Sigmoid colon (tissue), 7 donors: ENCODE results near the gene SYT17. TPM values are rescaled to one million over a fixed set of nuclear protein-coding genes. Genes with fewer than 3 reads are reported as not detected.

Experiments
- DNase-seq: peaks from one replicate; pipeline ENCODE4 v3.0.0-alpha.2; 2019
- H3K27ac ChIP-seq, 4 donors: fragments of 200-600 bp; sonication (generic); one replicate each; pipeline ENCODE4 v1.5.1; 2016 to 2019; ENCODE audit warnings: mild to moderate bottlenecking in 1 of 4
- H3K27me3 ChIP-seq, 3 donors: fragments of 200-600 bp; sonication (generic); one replicate each; pipeline ENCODE4 v1.5.1; 2019; ENCODE audit warnings: mild to moderate bottlenecking in 1 of 3
- H3K36me3 ChIP-seq, 4 donors: fragments of 200-600 bp; sonication (generic); one replicate each; pipeline ENCODE4 v1.5.1; 2016 to 2019
- H3K4me1 ChIP-seq, 4 donors: fragments of 200-600 bp; sonication (generic); one replicate each; pipeline ENCODE4 v1.5.1; 2017 to 2019
- H3K4me3 ChIP-seq, 4 donors: fragments of 200-600 bp; sonication (generic); one replicate each; pipeline ENCODE4 v1.5.1; 2017 to 2019; ENCODE audit warnings: mild to moderate bottlenecking in 2 of 4, moderate library complexity in 1 of 4
- H3K9me3 ChIP-seq, 4 donors: fragments of 200-600 bp in 3 of 4; sonication (generic) in 3 of 4; one replicate each; pipeline versions ENCODE4 v1.5.1 to v1.6.1; 2013 to 2019
- CTCF ChIP-seq, 4 experiments: fragments of 450-650 bp in 3 of 4; fragments of 200-600 bp in 1 of 4; IDR thresholded peaks; one replicate each; pipeline ENCODE4 v1.5.1; 2016 to 2019; ENCODE audit warnings: antibody characterized with exemption in 4 of 4, mild to moderate bottlenecking in 3 of 4, moderate library complexity in 2 of 4
- EP300 ChIP-seq, 4 donors: sonication (generic); formaldehyde crosslinking; IDR thresholded peaks; one replicate each; pipeline ENCODE4 v1.6.1; 2017; ENCODE audit warnings: antibody characterized with exemption in 4 of 4
- POLR2A ChIP-seq, 2 donors: fragments of 450-650 bp; IDR thresholded peaks; one replicate each; pipeline ENCODE4 v1.6.1; 2016; ENCODE audit warnings: antibody characterized with exemption in 2 of 2, mild to moderate bottlenecking in 2 of 2, moderate library complexity in 2 of 2
- POLR2AphosphoS5 ChIP-seq, 4 donors: sonication (generic); formaldehyde crosslinking; IDR thresholded peaks; one replicate each; pipeline ENCODE4 v1.6.1; 2017; ENCODE audit warnings: antibody characterized with exemption in 4 of 4
- WGBS, 2 donors: extraction: QIAGEN DNeasy Blood & Tissue Kit; methylation state at CpG; one replicate each; pipeline ENCODE4 v1.1.7; 2013; 5-methylcytosine and 5-hydroxymethylcytosine counted together
- intact Hi-C: fragments of 100-400 bp; cut with DNase I; formaldehyde crosslinking; loops from one replicate; pipeline ENCODE4 v1.15.1; 2023
- polyA plus RNA-seq, 3 donors: library from polyadenylated mRNA; stranded (reverse); fragments of 200-250 nt; gene quantifications; one replicate each; pipeline ENCODE4 v1.2.3, GENCODE V29; 2013
- total RNA-seq, 4 donors: library from RNA; depleted of rRNA; stranded (reverse); fragments of >200 nt; gene quantifications; one replicate each; pipeline ENCODE4 v1.1.0, GENCODE V29; 2016
- donor health status: healthy with polysubstance abuse.
- donor health status: Bipolar disorder and iron deficiency.
- donor health status: healthy.

SYT17 gene
- total and polyA plus RNA-seq, 7 donors = 0.68 to 7.6 (median 2.2) TPM

DNA sequence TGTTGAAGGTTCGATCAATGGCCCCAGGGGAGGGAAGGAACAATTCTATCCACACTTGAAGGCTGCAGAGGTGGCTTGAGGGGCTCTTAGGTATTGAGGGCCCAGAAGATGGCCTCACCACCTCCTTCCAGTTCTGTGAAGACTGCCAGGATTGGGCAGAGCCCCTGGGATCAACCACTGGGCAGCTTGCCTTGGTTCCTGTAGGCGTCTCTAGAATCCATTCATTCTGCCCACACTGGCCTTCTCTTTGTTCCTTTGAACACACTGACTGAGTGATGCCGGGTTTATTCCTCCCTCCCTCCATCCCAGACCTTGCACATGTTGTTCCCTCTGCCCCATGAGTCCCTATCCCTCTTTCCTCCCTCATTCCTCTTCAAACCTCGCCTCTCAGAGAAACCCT lies 50.5 kb downstream of the SYT17 start:
- Histone ChIP-seq H3K36me3 (no peaks in the 10 kb centered on the region), H3K4me3 (no peak overlapping the region), H3K4me1 (no peaks in the 10 kb centered on the region), H3K27me3 (no peaks in the 10 kb centered on the region), H3K9me3 (no peaks in the 10 kb centered on the region), H3K27ac (no peak overlapping the region)
- intact Hi-C loops = no loop called here
- TF ChIP-seq POLR2A (IDR thresholded peaks at IDR 0.05) (no peak), POLR2AphosphoS5 (IDR thresholded peaks at IDR 0.05) (no peak), EP300 (IDR thresholded peaks at IDR 0.05) (no peak), CTCF (IDR thresholded peaks at IDR 0.05) (no peak)
- no peak for DNase-seq
- 81 to 87% methylated on average over 4 of the region's 4 CpGs for WGBS, 2 donors

- no peak overlapping the region for H3K27ac ChIP-seq
- H3K4me3 ChIP-seq = no peak overlapping the region
- WGBS, 2 donors = 96% methylated on average over 2 of the region's 2 CpGs
- H3K27me3 ChIP-seq = no peaks in the 10 kb centered on the region
- no peak for TF ChIP-seq CTCF (IDR thresholded peaks at IDR 0.05)
- TF ChIP-seq POLR2A (IDR thresholded peaks at IDR 0.05) = no peak
- TF ChIP-seq POLR2AphosphoS5 (IDR thresholded peaks at IDR 0.05) = no peak
- no peak for TF ChIP-seq EP300 (IDR thresholded peaks at IDR 0.05)
- no peak for DNase-seq
- H3K36me3 ChIP-seq = no peaks in the 10 kb centered on the region
- H3K9me3 ChIP-seq = no peaks in the 10 kb centered on the region
- intact Hi-C loops = no loop called here
- H3K4me1 ChIP-seq = no peaks in the 10 kb centered on the region
These were observed 51.8 kb downstream of the SYT17 start for GRCh38 chr16:19219836-19220235.

GRCh38 chr16:19223235-19224170 lies 55.5 kb downstream of the SYT17 start:
- Histone ChIP-seq H3K27me3 (no peaks in the 10 kb centered on the region), H3K36me3 (no peaks in the 10 kb centered on the region), H3K4me1 (peaks cover 0 to 20% (median 16%) of the 10 kb centered on the region in 4 donors), H3K4me3 (no peak overlapping the region), H3K27ac (no peak overlapping the region), H3K9me3 (no peaks in the 10 kb centered on the region)
- intact Hi-C loops = no loop called here
- WGBS, 2 donors = 39 to 59% methylated on average over 8 of the region's 8 CpGs
- TF ChIP-seq EP300 (IDR thresholded peaks at IDR 0.05) (no peak), POLR2AphosphoS5 (IDR thresholded peaks at IDR 0.05) (no peak), CTCF (IDR thresholded peaks at IDR 0.05) (peak in 2 of 4 experiments; percentile 26 to 34), POLR2A (IDR thresholded peaks at IDR 0.05) (no peak)
- DNase-seq = no peak

GRCh38 chr16:19225651-19226050 lies 57.6 kb downstream of the SYT17 start:
- no peak overlapping the region for H3K27ac ChIP-seq
- DNase-seq = no peak
- H3K4me1 ChIP-seq = peaks cover 0 to 20% (median 16%) of the 10 kb centered on the region in 4 donors
- H3K4me3 ChIP-seq = no peak overlapping the region
- intact Hi-C loops = no loop called here
- TF ChIP-seq EP300 (IDR thresholded peaks at IDR 0.05) = no peak
- no peak for TF ChIP-seq POLR2A (IDR thresholded peaks at IDR 0.05)
- TF ChIP-seq CTCF (IDR thresholded peaks at IDR 0.05) = no peak
- no peak for TF ChIP-seq POLR2AphosphoS5 (IDR thresholded peaks at IDR 0.05)
- no peaks in the 10 kb centered on the region for H3K9me3 ChIP-seq
- no peaks in the 10 kb centered on the region for H3K36me3 ChIP-seq
- H3K27me3 ChIP-seq = no peaks in the 10 kb centered on the region
